Astrocyte (in vitro differentiated cells and primary cell): ENCODE data around the gene LRRC63.

ENCODE experiments used
- CTCF ChIP-seq: IDR thresholded peaks from 2 replicates; pipeline ENCODE4 v1.5.1; 2011; ENCODE audit warnings: low read depth, mild to moderate bottlenecking, inconsistent platforms, low read length, moderate library complexity; ENCODE audit not compliant: insufficient read depth
- EZH2 ChIP-seq: IDR thresholded peaks from 2 replicates; pipeline ENCODE4 v1.6.1; 2012; ENCODE audit warnings: mild to moderate bottlenecking, low read length, inconsistent platforms; ENCODE audit not compliant: insufficient read depth

- TF ChIP-seq CTCF = no peak
- TF ChIP-seq EZH2 = no peak
These were observed 99.5 kb downstream of the LRRC63 start for GRCh38 chr13:46311217-46311616.
